Lower leg skin (tissue), 4 donors: ENCODE data around the gene PYGO2. TPM values are rescaled to one million over a fixed set of nuclear protein-coding genes. Genes with fewer than 3 reads are reported as not detected.

Experiments used
- DNase-seq, 2 donors: peaks; one replicate each; pipeline ENCODE4 v3.0.0-alpha.2; 2019; ENCODE audit warnings: low spot score in 2 of 2
- H3K4me3 ChIP-seq: fragments of 200-600 bp; sonication (generic); 2 replicates; pipeline ENCODE4 v1.5.1; 2017; ENCODE audit warnings: mild to moderate bottlenecking, low read depth; ENCODE audit not compliant: poor library complexity, severe bottlenecking
- CTCF ChIP-seq, 3 donors: fragments of 450-650 bp; IDR thresholded peaks; one replicate each; pipeline ENCODE4 v1.5.1; 2016; ENCODE audit warnings: antibody characterized with exemption in 3 of 3, mild to moderate bottlenecking in 3 of 3, moderate library complexity in 2 of 3
- POLR2A ChIP-seq, 2 donors: fragments of 450-650 bp; IDR thresholded peaks; one replicate each; pipeline ENCODE4 v1.6.1; 2016 to 2017; ENCODE audit warnings: antibody characterized with exemption in 2 of 2, mild to moderate bottlenecking in 1 of 2, moderate library complexity in 1 of 2
- WGBS, 2 donors: methylation state at CpG; one replicate each; pipeline ENCODE4 v1.1.5; 2018; 5-methylcytosine and 5-hydroxymethylcytosine counted together
- intact Hi-C: fragments of 100-400 bp; cut with DNase I; formaldehyde crosslinking; loops from one replicate; pipeline ENCODE4 v1.15.0; 2023; ENCODE audit warnings: low total_unique reads
- total RNA-seq, 4 donors: library from RNA; depleted of rRNA; stranded (reverse); fragments of >200 nt; gene quantifications; one replicate each; pipeline ENCODE4 v1.1.0, GENCODE V29; 2016

Gene PYGO2
- total RNA-seq, 4 donors from 2014 or later, result 31.9 to 38.0 (median 36.3) TPM

DNA sequence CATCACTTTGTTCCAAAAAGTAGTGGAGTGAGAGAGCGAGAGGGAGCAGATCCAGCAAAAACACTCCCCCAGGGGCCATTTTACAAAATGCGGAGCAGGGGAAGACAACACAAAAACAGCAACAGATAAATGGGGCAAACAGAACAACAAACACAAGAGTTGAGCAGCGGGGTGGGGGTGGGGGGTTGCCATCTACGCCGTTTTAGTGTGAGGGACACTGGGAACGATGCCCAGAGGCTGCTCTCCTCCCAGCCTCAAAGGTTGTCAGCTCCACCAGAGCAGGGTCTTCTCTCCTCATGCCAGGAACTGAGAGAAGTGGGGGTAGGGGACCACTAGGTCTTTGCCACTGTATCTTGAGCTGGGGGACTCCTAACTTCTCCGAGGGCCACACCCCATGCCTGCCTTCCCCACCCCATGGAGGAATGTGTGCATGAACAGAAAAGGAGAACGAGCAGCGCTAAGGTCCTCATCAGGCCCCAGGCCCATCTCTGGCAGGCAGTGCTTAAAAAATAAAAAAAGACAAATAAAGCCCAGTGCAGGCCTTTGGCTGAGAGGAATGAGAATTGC lies 4.4 kb downstream of the PYGO2 start:
- 23 to 24% methylated on average over 9 of the region's 9 CpGs for WGBS, 2 donors
- TF ChIP-seq CTCF (IDR thresholded peaks at IDR 0.05) (no peak), POLR2A (IDR thresholded peaks at IDR 0.05) (no peak)
- intact Hi-C loops, result loop anchor here (10.0 kb wide), 1 partner anchor 98 kb away; the partner anchor contains the start of gene ADAM15
- no peak for DNase-seq
- H3K4me3 ChIP-seq, result no peak overlapping the region

- 9 to 12% methylated on average over 6 of the region's 6 CpGs for WGBS, 2 donors
- intact Hi-C loops, result loop anchor here (10.0 kb wide), 1 partner anchor 98 kb away; the partner anchor contains the start of gene ADAM15
- DNase-seq, result no peak
Observed at GRCh38 chr1:154956544-154956941, 5.0 kb downstream of the PYGO2 start.

GRCh38 chr1:154955718-154956543 lies 5.7 kb downstream of the PYGO2 start, which contains the start of gene PBXIP1:
TSS of gene PBXIP1 (minus strand) at chr1:154956099. CDS start at chr1:154953721, 2,378 bp downstream.
- WGBS, 2 donors, result 0 to 1% methylated on average over 18 of the region's 18 CpGs
- intact Hi-C loops, result loop anchor here (10.0 kb wide), 1 partner anchor 99 kb away; the partner anchor contains the start of gene ADAM15
- peak; percentile 93 to 94 for DNase-seq
- peak within 1 kb of the TSS; percentile 45 for H3K4me3 ChIP-seq
- TF ChIP-seq CTCF (IDR thresholded peaks at IDR 0.05) (no peak), POLR2A (IDR thresholded peaks at IDR 0.05) (no peak)

More at GRCh38 chr1:154956544-154956941, 5.0 kb downstream of the PYGO2 start:
- H3K4me3 ChIP-seq, result no peak overlapping the region
- TF ChIP-seq POLR2A (IDR thresholded peaks at IDR 0.05) (no peak), CTCF (IDR thresholded peaks at IDR 0.05) (no peak)

DNA sequence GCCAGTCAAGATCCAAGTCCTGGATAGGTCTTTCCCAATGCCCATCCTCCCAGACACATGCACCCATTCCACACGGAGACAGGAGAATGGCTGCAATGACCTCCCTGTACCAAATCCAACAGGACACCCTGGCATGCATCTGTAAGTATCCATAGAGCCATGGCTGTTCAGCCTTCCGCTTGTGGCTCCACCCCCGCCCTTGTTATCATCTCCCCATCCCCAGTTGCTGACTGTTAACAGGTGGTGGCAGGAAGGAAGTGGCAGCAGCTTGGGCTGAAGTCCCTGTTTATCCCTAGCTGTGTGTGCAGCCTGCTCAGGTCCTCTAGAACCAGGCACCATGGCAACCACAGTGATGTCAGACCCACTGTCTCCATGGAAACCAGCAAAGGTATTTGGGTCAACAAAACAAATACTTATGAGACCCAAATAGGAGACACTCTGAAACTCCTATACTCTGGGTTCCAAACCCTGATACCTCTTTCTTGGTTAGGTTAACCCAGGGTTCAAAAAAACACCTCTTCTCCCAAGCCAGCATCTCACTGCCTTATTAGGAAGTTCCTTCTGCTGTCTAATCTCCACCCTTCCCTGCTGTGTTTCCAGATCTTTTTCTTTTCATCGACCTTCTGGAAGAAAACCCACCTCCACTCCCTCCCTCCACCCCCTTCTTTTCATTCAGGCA lies 6.4 kb downstream of the PYGO2 start:
- intact Hi-C loops, result loop anchor here (10.0 kb wide), 1 partner anchor 100 kb away; the partner anchor contains the start of gene ADAM15
- DNase-seq, result no peak
- 17 to 21% methylated on average over 4 of the region's 4 CpGs for WGBS, 2 donors
- TF ChIP-seq POLR2A (IDR thresholded peaks at IDR 0.05), result no peak
- H3K4me3 ChIP-seq, result peak overlapping the region; percentile 45

DNA sequence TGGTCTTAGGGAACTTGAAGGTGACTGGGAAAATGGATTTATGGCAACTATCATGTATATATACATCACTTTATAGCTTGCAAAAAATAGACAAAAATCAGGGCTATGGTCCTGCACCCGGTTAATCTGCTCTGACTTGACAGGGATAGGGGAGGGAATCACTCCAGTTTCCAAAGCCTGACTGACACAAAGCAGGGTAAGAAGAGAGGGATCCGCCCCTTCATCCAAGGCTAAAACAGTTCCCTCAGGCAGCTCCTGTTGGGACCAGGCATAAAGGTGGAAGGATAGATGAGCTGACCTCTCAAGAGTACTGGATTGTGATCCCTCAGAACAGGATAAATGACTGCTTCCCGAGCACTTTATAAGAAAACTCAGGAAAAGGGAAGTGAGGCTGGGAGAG lies 7.0 kb downstream of the PYGO2 start:
- TF ChIP-seq CTCF (IDR thresholded peaks at IDR 0.05), result no peak
- TF ChIP-seq POLR2A (IDR thresholded peaks at IDR 0.05), result no peak
- intact Hi-C loops, result loop anchor here (10.0 kb wide), 1 partner anchor 100 kb away; the partner anchor contains the start of gene ADAM15
- H3K4me3 ChIP-seq, result no peak overlapping the region
- DNase-seq, result no peak
- 61 to 68% methylated on average over 3 of the region's 3 CpGs for WGBS, 2 donors
